GF-D8 (cell line): ENCODE measurements around the gene BYSL.

Source experiments
- DNase-seq: peaks from one replicate; lab custom pipeline; 2025; lab: John Stamatoyannopoulos, UW

The BYSL gene

DNA sequence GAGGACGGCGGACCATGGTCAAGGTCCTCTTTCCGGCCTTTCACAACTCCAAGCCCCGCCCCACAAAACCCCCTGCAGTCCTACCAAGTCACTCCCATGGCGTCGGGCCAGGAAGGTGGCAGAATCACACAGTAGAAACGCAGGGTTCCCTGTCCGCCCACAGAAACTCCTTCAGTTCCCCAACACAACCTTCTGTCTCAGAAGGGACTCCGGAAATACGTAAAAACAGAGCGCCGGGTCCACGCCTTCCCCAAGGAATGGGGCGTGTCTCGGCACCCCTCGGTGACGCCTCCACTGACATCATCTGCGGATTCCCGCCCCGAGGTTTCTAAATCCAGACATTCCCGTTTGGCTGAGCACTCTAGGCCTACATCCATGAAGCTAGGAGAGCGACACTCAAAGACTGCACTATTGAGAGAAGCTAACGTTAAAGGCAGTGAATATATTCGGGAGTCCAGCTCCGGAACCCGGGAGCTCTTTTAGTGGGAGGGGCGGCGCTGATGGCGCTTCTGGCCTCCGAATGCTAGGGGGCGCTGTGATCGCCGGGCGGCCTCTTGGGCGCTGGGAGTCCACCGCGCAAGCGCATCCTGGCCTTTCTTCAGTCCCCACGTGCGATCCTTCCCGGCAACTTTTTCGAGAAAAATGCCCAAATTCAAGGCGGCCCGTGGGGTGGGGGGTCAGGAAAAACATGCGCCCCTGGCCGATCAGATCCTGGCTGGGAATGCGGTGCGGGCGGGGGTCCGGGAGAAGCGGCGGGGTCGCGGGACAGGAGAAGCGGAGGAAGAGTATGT, at the start of gene BYSL, which contains the start of gene MED20:
TSS of gene BYSL (plus strand) at position 579 of the 791 bp plus-strand sequence. CDS start at position 643, 64 bp downstream.
TSS of gene MED20 (minus strand) at position 219 of the 791 bp plus-strand sequence. CDS start at position 98, 121 bp downstream.
- DNase-seq = peak; percentile 86

GRCh38 chr6:41871691-41872090, 49.6 kb upstream of the BYSL start:
- no peak for DNase-seq

- no peak for DNase-seq
Measured at GRCh38 chr6:41872147-41872546, 49.2 kb upstream of the BYSL start.

DNA sequence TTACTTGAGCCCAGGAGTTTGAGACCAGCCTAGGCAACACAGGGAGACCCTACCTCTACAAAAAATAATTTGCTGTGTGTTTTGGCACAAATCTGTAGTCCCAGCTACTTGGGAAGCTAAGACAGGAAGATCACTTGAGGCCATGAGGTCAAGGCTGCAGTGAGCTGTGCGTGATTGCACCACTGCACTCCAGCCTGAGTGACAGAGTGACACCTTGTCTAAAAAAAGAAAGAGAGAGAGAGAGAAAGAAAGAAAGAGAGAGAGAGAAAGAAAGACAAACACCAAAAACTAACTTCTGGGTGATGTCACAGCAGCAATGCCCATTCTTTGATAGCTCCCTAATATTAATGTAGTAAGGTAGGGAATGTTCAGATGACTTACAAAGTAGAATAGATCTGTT, 46.6 kb upstream of the BYSL start:
- no peak for DNase-seq

GRCh38 chr6:41877051-41877680, 44.1 kb upstream of the BYSL start:
- DNase-seq = no peak

DNA sequence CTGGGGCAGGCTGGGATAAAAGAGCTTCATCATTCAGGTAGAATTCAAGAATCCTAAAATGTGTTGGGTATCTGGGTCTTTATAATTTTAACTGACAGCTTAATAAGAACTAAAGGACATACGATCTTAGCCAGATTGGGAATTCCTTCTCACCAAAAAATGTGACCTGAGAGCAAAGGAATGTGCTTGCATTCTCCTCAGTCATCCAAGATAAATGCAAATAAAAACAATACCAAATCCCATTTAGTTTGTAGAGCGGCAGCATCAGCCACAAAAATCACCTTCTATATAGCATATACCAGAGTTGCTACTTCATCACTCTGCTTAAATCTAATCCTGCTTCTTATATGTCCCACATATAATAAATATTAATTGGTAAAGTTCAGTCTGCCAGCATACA, 43.1 kb upstream of the BYSL start:
- no peak for DNase-seq

DNA sequence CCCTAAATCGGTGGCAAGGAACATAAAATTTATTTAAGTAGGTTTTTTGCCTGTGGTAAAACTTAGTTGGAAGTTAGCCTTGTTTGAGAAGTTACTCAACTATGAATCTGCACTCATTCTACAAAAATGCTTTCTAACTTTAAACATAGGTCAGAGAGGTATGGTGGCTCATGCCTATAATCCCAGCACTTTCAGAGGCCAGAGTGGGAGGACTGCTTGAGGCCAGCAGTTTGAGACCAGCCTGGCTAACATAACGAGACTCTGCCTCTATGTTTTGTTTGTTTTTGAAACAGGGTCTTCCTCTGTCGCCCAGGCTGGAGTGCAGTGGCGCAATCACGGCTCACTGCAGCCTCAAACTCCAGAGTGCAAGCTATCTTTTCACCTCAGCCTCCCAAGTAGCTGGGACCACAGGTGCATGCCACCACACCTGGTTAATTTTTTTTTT, 42.3 kb upstream of the BYSL start:
- DNase-seq = no peak

- no peak for DNase-seq
Measured at GRCh38 chr6:41881506-41881905, 39.8 kb upstream of the BYSL start.

- DNase-seq = no peak
Measured at GRCh38 chr6:41884957-41885356, 36.3 kb upstream of the BYSL start.

DNA sequence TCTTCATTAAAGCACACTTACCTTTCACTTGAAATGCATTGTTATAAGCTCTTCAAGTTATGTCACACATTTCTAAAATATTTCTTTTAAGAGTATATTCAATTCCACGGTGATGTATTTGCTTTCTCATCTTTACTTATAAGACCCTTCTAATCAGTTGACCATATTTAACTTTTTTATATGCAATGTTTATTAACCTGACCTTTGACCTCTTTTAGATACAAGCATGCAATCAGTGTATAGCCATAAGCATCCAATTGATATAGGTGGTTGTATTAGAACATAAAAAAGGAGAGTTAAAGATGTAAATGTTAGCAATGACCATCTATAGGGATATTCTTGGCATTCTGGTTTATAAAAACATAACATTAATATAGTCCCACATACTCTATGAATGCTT, 35.4 kb upstream of the BYSL start:
- DNase-seq = no peak

- DNase-seq = no peak
Measured at GRCh38 chr6:41887331-41887751, 34.0 kb upstream of the BYSL start.

GRCh38 chr6:41892921-41893564, 28.3 kb upstream of the BYSL start:
- DNase-seq = no peak

- DNase-seq = no peak
Measured at GRCh38 chr6:41894366-41895299, 26.7 kb upstream of the BYSL start.

DNA sequence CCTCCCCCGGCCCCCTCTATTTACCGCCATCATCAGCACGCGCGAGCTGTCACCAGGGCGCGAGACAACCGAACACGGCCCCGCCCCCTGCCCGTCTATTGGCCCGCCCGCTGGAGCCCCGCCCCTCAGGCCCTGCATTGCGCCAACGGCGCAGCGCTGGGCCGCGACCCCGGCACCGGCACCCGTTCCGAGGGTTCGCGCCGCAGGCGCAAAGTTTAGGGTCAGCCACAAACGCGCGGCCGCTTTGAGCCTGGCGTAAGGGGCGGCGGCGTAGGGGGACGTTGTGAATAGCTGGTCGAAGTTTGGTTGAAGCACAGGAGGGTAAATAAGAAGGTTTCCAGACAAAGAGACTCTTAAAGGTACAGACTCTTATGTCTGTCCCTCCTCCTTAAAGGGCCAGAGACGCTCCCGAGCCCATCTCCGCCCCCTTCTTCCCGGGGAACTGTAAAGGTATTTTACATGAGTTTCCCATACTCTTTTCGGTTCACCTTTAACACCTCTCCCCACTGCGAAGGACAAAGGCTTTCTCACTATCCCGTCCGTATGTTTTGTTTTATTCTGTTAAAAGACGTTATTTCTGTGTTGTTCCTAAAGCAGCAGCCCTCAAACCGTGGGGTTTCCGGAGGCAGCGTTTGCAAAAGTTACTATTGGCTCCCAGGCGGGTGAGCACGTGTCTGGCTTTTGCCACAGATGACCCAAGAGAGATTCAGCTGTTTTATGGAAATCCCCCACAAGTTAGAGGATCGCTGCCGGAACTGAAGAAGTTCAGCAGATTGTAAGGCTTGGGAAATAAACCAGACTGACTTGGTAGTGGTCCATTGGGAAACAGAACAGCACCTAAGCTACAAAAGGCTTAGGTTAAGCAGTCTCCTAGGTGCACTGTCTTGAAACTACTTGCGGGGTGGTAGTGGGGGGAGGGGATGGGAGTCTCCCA, 25.7 kb upstream of the BYSL start, which contains the start of gene USP49:
TSS of gene USP49 (minus strand) at position 76 of the 934 bp plus-strand sequence. CDS start 88,392 bp downstream, outside the sequence.
- peak; percentile 88 for DNase-seq

DNA sequence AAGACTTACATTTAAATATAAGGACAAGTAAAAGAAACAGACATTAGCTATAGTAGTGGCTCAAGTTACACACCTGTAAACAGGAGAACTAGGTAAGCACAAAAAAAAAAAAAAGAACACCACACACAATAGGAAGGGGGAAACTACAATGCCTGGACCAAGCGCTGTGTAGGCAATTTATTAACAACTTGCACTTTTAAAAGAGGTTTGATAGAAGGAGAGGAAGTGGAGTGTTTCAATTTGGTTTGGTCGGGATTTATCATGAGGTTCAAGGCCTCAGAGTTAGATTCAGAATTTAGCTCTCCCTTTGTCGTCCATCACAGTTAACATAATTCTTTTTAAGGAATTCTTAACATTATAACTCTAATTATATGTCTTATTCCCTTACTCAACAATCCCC, 25.0 kb upstream of the BYSL start:
- DNase-seq = no peak

DNA sequence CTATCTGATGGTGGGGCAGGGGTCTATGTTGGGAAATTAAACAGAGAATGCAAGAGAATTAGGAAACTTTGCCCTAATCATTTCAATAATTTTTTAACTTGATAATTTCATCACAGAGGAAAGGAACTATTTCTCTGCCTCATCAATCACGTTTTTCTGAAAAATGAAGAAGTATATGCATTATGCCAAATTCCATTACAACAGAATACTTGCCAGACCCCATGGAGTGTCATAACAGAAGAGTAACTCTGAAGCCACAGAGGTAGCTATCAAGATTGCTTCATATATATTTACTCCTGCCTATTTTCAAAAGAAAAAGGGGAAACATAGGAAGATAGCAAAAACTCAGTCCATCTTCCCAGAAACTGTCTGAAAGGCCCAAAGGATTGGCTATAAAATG, 20.4 kb upstream of the BYSL start:
- DNase-seq = no peak

DNA sequence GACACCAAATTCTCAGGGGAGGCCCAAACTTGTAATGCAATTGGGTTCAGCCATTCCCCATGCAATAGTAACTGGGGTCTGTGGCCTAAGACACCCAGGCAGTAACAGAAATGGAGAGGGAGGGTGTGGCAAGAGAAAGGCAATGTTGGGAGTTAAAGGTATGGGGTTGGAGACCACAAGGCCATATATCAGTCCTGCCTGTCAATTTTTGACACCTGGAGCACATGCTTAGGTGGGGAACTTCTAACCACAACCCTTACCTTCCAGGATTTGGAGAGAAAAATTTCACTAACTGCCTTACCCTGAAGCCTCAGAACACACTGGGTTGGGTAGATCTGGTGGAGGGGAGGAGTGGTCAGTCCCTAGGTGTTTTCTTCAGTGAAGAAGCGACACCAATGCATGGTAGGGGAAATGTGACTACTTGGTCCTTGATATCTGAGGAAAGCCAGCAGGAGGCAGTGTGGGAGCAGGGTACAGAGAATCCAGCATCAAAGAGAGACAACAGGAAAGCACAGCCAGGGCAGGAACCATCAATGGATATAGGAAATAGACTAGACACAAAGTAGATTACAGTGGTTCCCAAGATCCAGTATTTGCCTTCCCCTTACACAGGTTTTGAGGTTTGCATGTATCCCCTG, 19.3 kb upstream of the BYSL start:
- no peak for DNase-seq

DNA sequence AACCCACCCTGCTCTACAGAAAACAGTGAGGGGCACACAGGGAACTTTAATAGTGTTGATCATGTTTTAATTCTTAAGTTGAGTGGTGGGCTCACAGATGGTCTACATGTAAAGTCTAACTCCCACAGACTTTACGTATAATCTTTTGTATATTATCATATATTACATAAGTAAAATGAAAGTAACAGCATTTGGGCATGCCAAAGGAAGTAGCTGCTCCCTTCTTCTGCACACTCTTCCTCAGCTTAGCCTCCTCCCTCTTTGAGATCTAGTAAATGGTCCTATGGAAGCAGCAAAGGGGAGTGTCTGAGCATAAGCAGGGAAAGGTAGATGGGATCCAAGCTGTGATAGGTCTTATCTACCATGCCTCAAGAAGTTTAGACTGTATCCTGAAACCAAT, 11.6 kb upstream of the BYSL start:
- no peak for DNase-seq

DNA sequence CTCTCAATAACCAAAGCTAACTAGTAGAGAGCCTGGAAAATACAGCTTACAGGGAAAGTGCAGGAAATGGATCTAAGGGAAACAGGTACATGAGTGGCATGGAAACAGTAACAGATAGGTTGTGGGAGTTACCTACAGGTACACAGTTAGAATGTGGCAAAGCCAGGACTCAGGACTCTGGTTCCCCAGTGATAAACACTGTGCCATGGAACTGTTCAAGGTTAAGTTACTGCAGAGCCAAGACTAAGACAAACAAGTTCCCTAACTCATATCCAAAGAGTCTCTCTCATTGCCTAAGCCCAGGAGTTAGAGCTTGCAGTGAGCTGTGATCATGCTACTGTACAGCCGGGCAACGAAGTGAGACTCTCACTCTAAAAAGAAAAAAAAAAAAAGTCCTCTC, 7.0 kb upstream of the BYSL start:
- DNase-seq = no peak
